GM19372 (cell line): ENCODE results near the gene AP1G2.

Experiments used
- ATAC-seq: cut with Tn5 transposase; IDR thresholded peaks from one replicate; pipeline ENCODE4 v1.9.1; 2021; ENCODE audit warnings: mild to moderate bottlenecking, low read depth, moderate library complexity; ENCODE audit not compliant: unreplicated experiment

Gene AP1G2

DNA sequence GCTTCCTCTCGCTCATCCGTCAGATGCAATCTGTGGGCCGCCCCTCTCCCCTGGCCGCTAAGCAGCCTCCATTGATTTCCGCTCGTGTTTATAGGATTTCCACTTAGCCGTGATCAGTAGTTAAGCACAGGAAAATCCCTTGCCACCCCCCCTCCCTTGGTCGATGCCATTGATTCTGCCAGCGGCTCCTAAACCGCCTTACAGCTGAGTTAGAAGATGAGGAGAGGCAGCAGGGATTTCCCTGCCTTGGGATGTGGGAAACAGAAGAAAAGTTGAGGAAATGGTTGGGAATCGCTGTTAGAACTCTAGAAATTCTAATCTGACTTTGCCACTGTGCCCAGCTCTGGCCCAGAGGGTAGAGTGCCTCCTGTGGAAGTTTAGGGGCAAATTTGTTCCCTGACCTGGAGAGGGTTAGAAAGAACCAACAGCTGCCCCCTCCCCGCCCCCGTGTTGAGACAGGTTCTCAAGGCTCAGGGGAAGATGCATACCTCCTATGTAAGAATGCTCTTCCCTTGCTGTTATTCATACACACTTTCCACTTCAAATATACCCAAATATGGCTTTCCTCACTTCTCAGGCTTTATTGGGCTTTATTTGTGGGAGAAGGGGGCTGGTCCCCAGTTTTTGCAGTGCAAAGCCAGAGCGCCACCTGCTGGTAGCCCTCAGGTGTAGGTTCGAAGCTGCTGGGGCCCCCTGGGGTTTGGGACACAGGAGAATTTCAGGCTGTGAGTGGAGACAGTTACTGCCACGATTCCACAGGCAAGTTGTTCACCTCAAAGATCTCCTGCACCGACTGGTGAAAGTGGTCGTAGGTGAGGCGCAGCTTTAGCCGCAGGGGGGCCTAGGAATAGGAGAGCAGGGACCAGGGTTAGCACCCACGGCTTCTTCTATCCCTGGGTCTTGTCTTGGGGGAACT, 8.3 kb downstream of the AP1G2 start:
- ATAC-seq, result no peak

DNA sequence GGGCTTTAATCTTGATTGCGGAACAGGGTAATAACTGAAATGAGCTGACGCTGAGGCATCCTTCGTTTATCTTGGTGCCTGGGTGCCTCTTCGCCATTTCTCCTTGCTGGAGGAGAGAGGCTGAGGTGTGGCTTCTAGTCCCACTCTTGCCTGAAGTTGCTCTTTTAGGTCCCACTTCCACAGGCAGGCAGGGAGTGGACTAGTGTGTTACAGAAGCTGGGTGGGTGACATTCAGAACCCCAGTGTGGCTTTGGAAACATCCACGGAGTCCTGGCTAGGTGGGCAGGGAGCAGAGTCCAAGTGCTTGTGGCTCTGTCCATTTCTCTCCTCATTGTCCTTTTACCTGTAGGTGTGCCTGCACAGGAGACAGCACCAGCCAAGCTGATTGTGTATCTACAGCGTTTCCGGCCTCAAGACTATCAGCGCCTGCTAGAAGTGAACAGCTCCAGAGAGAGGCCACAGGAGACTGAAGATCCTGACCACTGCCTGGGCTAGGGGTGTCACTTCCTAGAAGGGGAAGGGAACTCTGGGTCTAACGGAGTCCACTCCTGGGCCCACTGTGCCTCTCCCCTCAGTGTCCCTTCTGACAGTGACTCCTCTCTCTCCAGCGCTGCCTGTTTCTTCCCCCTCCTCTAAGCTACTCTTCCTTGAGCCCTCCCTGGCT, 9.1 kb downstream of the AP1G2 start:
- ATAC-seq, result no peak

DNA sequence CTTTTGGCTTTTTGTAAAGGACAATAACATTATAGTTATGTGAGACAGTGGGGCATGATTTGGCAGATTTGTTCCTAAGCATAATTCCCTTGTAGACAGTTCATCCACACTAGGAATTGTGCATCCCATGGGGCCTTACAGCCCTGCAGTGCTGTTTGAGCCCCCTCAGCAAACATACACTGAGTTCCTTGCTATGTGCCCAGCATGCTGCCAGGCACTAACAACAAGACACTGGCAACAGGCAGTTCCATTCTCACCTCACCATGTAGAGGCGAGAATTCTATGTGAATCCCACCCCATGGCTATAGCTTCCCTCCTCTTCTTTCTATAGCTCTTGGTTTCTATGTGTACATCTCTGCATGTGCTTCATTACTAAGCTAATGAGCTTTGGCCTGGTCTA, 9.6 kb downstream of the AP1G2 start:
- ATAC-seq, result no peak

DNA sequence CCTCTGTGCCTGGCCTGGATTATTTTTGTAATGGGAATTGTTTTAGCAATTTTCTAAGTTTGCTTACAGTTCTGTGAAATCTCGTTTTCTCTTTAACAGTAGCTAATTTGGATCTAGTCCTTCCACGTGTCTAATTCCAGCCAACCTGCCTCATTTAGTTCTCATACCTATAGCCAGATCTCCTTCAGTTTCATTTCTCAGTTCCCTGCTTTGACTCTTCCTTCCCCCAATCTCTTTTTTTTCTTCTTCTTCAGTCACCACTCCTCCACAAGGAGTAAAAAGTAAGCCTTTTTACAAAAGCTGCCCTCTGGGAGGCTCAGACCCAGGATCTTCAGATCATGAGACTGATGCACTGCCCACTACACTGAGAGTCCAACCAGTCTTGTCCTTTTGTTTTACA, 10.1 kb downstream of the AP1G2 start:
- ATAC-seq, result no peak

DNA sequence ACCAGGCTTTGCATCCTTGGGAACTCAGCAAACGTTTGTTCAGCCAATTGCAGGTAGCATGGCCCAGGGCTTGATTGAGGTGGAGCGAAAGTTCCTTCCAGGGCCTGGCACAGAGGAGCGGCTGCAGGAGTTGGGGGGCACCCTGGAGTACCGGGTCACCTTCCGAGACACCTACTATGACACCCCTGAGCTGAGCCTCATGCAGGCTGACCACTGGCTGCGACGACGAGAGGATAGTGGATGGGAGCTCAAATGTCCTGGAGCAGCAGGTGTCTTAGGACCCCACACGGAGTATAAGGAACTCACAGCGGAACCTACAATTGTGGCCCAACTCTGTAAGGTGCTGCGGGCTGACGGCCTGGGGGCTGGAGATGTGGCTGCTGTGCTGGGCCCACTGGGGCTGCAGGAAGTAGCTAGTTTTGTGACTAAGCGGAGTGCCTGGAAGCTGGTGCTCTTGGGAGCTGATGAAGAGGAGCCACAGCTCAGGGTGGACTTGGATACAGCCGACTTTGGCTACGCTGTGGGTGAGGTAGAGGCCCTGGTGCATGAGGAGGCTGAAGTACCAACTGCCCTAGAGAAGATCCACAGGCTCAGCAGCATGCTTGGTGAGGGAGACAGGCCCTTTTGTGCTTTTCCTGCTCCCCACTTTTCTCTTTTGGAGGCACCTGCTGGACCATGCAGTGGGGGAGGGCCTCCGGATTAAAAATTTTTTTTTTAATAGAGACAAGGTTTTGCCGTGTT, 10.7 kb downstream of the AP1G2 start:
- ATAC-seq, result no peak

DNA sequence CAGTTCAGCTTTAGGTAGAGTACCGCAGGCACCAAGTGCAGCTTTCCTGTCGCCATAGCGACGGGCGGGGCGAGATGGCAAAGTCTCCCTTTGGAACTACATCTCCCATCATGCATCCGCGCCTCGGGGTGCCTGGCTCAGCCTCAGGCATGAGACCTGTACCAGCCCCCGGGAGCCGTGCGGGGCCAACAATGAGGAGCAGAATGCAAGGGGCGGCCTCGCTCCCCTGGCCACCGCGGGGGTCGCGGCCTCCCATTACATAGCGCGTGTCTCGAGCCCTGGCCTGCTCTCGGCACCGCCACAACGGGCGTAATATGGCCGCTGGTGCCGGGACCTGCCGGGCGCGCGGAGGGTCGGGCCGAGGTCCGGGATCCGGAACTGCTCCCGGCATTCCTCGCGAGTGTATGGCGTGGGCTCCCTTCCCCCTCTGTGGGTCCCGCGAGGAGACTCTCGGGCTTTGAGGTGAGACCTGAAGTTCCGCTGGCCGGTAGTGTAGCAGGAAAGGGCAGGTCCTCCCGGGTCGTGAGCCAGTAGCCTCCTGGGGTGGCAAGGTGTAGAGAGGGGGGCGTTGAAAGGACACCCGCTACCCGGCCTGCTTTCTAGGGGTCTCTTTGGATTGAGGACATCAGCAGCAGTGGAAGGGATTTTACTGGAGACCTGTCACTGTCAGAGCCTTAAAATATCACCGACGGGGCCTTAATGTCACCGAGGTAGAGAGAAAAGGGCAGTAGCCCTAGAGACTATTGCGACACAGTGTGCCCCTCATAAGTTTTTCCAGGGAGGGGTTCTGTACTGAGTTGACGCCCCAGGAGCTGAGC, 11.5 kb downstream of the AP1G2 start, which contains the start of gene THTPA:
Gene THTPA, plus strand, starts transcription at position 390 of the 818 bp plus-strand sequence. CDS start 487 bp downstream, outside the sequence.
- ATAC-seq, result peak; percentile 78

DNA sequence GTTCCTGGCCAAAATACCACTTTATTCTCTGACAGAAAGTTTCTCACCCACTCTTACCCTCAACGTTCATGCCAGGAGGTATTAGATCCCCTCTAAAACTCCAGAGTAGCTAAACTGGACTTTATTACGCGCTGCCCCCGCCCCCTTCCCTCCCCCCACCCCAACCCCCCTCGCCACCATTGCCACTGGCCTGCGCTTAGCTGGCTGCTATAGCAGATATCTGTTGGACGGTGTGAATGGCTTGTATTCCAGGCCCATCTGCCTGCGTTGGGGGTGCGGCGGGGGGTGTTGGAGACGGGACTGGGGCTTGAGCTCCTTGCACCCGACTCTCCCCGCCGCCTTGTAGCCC, 12.1 kb downstream of the AP1G2 start:
- no peak for ATAC-seq

DNA sequence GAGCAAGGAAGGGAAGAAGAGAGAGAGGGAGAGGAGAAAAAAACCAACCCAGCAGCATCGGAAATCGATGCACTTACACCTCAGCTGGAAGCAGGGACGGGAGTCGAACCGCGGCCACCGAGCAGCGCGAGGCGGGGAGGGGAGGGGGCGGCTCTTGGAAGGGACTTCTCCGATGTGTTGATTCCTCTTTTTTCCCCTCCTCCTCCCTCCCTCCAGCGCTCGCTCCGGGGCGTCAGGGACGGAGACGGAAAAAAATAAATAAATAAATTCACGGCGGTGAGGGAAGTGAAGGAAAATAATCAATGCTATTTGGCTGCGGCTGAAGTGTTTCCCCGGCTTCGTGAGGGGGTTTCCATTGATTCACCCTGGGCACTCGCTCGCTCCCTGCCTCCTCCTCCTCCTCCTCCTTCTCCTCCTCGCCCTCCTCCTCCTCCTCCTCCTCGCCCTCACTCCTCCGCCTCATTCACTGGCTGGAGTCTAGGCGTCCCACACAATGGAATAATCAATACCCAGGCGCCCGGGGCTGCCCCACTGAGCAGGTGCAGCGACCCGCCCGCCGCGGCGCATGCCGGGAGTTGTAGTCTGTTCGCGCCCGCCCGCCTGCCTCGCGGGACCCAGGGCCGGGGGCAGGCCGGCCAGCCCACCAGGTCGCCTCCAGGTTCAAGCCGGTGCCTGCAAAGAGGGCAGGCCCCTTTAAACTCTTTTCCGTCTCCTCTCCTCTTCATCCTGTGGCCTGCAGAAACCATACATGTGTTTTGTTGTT, 16.1 kb downstream of the AP1G2 start, which contains the start of gene ZFHX2:
Gene ZFHX2, minus strand, starts transcription at position 500 of the 763 bp plus-strand sequence. CDS start 16,440 bp downstream, outside the sequence.
- ATAC-seq, result peak; percentile 42

DNA sequence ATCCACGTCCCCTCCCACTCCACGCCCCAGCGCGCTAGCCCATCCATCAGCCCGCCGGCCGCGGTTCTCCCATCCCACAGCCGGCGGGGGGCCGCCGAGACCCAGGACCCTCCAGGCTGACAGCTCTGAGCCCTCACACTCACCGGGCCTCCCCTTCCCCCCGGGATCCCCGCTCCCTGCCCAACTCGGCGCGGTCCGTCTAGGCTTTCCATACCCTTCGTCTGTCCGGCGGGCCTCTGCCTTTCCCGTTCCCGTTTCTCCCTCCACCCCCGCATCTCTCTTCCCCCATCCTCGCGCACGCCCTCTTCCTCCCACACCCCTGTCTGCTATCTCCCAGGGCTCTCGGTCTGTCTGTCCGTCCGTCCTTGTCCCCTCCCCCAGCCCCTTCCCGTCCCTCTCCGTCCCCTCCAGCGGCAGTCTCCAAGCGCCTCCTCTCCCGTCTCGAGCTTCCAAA, 16.8 kb downstream of the AP1G2 start:
- no peak for ATAC-seq

DNA sequence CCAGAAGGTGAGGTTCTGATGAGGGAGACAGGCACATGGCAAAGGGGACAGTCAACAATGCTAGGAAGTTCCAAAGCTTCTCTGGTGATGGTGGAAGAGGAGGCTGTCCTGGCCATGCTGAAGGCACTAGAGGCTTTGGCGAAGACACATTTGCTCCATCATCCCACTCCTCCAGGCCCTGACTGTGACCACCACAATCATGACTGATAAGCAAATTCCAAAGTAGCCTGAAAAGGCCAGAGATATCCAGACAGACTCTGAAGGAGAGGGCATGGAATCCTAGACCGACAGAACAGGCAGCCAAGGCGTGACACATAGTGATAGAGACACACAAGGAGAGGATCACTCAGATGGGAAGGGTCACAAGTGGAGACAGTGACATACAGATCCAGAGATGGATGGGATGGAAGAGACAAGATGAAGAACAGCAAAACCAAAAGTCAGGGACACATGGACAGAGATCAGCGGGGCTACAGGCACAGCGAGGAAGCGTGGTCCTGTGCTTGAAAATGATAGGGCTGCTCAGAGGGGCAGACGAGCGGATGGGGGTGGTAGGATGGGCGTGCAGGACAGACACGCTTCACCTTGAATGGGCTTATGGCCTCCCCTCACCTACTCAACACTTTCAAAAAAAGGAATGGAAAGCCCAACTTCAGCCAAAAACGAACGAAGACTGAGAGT, 17.3 kb downstream of the AP1G2 start:
- ATAC-seq, result no peak

DNA sequence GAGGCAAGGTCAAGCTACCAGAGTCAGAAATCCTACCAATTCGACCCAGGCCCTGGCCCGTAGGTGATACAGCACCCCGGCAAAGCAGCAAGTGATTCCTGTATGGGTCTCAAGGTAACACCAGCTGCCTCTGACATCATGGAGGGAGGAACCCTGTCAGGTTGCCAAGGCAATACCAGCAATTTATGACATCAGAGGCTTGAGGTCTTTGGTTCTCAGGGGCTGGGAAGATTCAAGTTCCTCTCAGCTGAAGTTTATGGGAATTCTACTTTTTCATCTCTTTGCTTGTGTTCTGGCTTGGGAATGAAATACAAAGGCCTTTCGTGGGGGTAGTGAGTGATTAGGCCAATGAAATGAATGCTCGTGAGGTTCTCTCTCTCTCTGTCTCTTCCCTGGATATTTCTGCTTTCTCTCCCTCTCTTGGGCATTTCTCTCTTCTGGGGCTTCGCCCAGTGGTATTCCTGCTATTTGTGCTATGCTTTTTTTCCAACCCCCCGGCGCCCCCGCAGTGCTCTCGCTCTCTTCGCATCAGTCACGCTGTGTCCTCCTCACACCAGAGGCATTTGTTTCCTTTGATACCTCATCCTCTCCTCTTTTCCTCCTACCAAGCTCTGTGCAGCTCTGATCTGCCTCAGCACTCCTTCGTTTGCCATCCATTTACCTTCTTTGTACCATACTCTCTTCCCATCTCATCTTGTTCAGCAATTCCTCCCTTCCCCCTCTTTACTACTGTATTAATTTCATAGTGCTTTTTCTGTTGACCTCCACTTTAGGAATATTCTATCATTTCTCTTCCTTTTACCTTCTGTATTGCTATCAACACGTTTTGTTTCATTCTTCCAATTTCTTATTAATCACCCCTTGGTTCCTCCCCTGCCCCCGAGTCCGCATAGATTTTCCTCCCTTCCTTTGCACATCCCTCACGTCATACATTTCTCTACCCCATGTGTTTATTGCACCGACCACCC, 19.0 kb downstream of the AP1G2 start:
- ATAC-seq, result no peak

DNA sequence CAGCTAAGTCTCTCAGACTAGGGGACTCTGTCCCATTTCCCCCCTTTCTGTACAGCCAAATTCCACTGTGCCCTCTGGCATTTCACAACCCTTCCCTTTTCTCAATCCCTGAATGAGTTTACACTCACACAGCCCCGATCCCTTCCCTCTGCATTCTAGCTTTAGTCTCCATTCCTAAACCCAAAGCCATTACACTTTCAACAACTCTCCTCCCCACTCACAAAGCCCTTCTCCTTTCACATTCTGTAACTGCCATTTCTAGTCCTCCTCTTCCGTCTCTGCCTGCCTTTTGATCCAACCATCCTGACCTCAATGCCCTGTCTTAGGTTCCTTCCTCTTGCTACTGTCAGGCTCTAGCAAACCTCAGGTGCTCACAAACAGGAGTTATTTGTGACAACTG, 19.7 kb downstream of the AP1G2 start:
- ATAC-seq, result no peak

DNA sequence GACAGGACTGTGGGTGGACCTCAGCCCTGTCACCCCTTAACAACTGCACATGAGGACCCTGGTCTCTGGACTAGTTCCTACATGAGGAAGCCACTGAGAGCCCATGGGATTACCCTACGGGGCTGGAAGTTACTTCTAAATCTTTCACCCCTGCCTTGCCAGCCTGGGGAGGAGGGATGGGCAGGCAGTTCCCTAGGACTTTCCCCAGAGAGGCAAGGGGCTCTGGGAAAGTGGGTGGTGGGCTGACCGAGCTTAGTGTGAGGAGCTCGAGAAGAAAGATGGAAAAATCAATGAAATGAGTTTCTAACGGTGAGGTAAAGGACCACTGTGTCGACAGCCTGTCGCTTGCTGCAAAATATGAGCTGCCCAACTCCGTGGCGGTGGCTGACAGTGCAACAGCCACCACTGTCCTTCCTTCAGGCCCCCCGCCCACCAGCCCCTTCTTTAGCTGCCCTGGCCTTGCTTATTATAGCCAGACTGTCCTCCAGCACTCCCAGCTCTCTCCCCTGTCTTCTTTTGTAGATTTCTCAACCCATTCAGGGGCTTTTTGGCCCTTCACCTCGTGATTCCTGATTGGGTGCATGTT, 21.0 kb downstream of the AP1G2 start:
- ATAC-seq, result no peak

DNA sequence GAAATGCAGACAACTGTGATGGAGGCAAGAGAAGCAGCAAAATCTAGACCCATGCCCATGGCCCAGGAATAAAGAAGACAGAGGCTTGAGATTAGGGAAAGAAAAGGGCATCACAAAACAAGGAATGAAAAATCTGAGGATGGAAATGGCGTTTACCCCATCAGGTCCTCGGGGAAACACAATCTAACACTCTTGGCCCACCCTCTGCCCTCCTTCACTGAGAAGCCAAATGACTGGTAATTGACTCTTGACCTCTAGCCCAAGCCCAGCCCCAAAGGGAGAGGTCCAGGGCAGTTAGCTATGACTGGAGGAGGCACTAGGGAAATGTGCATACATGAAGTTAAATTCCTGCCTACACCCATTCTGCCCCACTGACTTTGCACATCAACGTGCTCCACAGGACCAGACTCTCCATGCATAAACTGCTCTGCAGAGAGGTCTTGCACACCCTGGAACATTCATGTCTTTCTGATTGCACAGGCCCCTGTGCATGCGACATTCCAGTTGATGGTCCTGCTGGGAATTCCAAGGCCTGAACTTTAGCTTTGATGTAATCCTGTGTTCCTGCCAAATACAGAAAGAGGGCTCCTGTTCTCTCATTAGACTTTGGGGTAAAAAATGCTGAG, 21.7 kb downstream of the AP1G2 start:
- ATAC-seq, result no peak

DNA sequence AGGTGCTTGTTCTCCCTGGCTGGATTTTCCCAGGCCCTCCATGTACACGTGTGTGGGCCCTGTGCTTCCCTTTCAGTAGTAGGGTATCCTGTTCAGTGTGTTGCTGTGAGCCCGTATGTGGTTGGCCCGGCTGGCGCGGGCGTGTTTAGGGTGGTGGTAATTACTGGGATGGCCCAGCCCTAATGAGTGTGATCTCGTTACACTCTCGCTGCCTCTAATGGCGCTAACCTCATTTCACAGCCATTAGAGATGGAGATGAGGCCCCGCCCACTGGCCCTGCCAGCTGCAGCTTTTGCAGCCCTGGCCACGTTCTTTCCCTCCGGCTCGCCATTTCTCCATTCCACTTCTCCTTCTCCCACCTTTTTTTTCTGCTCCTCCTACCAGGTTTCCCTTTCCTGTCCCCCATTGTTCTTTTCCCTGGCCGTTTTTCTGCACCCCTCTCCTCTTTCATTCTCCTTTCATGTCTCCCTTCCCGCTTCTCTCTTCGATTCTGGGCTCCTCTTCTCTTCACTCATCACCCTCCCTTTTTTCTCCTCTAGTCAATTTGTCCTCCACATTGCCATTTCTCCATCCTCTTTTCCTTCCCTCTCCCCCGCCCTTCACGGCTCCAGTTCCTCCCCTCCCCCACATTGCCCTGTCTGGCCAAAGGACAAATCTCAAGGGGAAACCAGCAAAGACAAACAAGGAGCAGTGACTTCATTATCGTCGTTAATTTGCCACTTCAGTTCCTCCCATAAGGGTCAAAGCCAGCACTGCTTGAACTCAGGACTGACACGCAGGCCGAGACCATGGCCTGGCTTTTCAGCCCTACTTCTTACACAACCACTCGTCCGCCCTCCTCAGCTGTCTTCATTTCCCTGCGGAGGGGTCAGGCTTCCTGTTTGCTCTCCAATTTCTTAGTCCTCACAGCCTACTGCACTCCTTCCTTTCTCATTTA, 22.8 kb downstream of the AP1G2 start:
- no peak for ATAC-seq

DNA sequence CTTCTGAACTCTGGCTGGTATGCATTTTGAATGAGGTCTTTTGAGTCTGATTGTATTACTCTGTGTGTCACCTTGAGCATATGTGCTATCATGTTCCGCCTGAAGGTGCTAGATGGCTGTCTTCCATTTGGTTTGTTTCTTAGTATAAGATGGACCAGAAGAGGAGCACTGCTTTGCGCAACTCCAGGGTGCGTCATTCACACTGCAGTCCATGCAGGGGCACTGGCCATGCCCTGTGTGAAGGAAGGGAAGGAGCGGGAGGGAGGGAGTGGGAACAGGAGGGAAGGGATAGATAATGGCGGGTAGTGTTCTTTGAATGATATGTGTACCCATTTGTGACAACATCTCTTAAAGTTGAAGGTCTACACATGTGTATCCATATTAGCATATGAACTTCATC, 24.2 kb downstream of the AP1G2 start:
- ATAC-seq, result no peak
